HCT116 (cell line): Measurements from ENCODE around the gene SH3D19. TPM values are rescaled to one million over a fixed set of nuclear protein-coding genes. Genes with fewer than 3 reads are reported as not detected.

Source experiments
- ATAC-seq: fragments of 200-7000 bp; cut with Tn5 transposase; 2 replicates; pipeline ENCODE4 v1.9.1; 2020; ENCODE audit warnings: mild to moderate bottlenecking, moderate library complexity
- BruUV-seq: library from RNA; stranded (reverse); fragments of 400-500 nt; replicated peaks from 2 replicates; lab custom pipeline; 2021; lab: Mats Ljungman, UMichigan
- CTCF ChIA-PET: fragments of 300-600 bp; sonication (Branson Sonifier 250); formaldehyde crosslinking; loops from one replicate; lab custom pipeline; 2021; ENCODE audit warnings: antibody characterized with exemption; lab: Charles Lee
- POLR2A ChIA-PET: fragments of 300-600, 350-600 bp; sonication (Branson Sonifier 250); formaldehyde crosslinking; loops from one replicate; lab custom pipeline; 2021; ENCODE audit warnings: antibody characterized with exemption; lab: Charles Lee
- RAD21 ChIA-PET, 2 experiments: fragments of 300-600 bp; sonication (Branson Sonifier 250); formaldehyde crosslinking; loops; one replicate each; lab custom pipeline; 2023; ENCODE audit warnings: low total read pairs in 2 of 2; ENCODE audit not compliant: uncharacterized antibody in 2 of 2, unreplicated experiment in 2 of 2, low non-redundant PET in 1 of 2; lab: Charles Lee
- DNase-seq: peaks from one replicate; pipeline ENCODE4 v3.0.0-alpha.2; 2010; ENCODE audit warnings: low read depth, low spot score
- H2AFZ ChIP-seq: fragments of 200-600 bp; shearing (Covaris generic), sonication (generic); 2 replicates; pipeline ENCODE4 v1.6.1; 2017; ENCODE audit warnings: low read depth, mixed run types, mixed read lengths, antibody characterized with exemption, low read length; ENCODE audit not compliant: poor library complexity, severe bottlenecking
- H3K27ac ChIP-seq: 2 replicates; pipeline ENCODE4 v1.5.1; 2012; ENCODE audit warnings: low read depth, low read length
- H3K27me3 ChIP-seq: fragments of 200-600 bp; sonication (generic); 2 replicates; pipeline ENCODE4 v1.6.1; 2016; ENCODE audit warnings: mixed run types, low read length, mixed read lengths; ENCODE audit not compliant: insufficient read depth
- H3K36me3 ChIP-seq, 2 experiments: fragments of 200-500 bp in 1 of 2; fragments of 200-600 bp in 1 of 2; sonication (Bioruptor generic) in 1 of 2; sonication (generic) in 1 of 2; 2 replicates each; pipeline versions ENCODE4 v1.5.1 to v1.6.1; 2014 to 2016; ENCODE audit warnings: low read length in 2 of 2, inconsistent platforms in 1 of 2, mixed read lengths in 1 of 2, mixed run types in 1 of 2; ENCODE audit not compliant: insufficient read depth in 2 of 2, control insufficient read depth in 1 of 2
- H3K4me1 ChIP-seq, 2 experiments: fragments of 200-600 bp in 1 of 2; sonication (generic) in 1 of 2; 2 replicates each; pipeline versions ENCODE4 v1.5.1 to v1.6.1; 2012 to 2017; ENCODE audit warnings: low read length in 2 of 2, inconsistent platforms in 1 of 2, mild to moderate bottlenecking in 1 of 2, mixed read lengths in 1 of 2, mixed run types in 1 of 2, moderate library complexity in 1 of 2; ENCODE audit not compliant: insufficient read depth in 2 of 2, control insufficient read depth in 1 of 2
- H3K4me2 ChIP-seq: fragments of 200-600 bp; sonication (generic); 2 replicates; pipeline ENCODE4 v1.6.1; 2017; ENCODE audit warnings: mixed run types, low read length, mixed read lengths
- H3K4me3 ChIP-seq, 2 experiments: fragments of 200-600 bp in 1 of 2; sonication (generic) in 1 of 2; replicated peaks in 1 of 2; 2 replicates each; pipeline ENCODE4 v1.5.1; 2011 to 2016; ENCODE audit warnings: low read length in 2 of 2, control low read depth in 1 of 2, low read depth in 1 of 2, mild to moderate bottlenecking in 1 of 2, mixed read lengths in 1 of 2, mixed run types in 1 of 2
- H3K79me2 ChIP-seq: fragments of 200-600 bp; sonication (generic); 2 replicates; pipeline ENCODE4 v1.6.1; 2017; ENCODE audit warnings: mild to moderate bottlenecking, mixed run types, low read length, moderate library complexity, mixed read lengths; ENCODE audit not compliant: insufficient read depth
- H3K9ac ChIP-seq: fragments of 200-600 bp; sonication (generic); 2 replicates; pipeline ENCODE4 v1.6.1; 2016; ENCODE audit warnings: low read length, mixed read lengths
- H3K9me2 ChIP-seq: fragments of 200-600 bp; sonication (generic), shearing (Covaris generic); 2 replicates; pipeline ENCODE4 v1.6.1; 2017; ENCODE audit warnings: mixed run types, mild to moderate bottlenecking, moderate library complexity; ENCODE audit not compliant: insufficient read depth
- H3K9me3 ChIP-seq, 2 experiments: fragments of 200-500 bp in 1 of 2; fragments of 200-600 bp in 1 of 2; sonication (Bioruptor generic) in 1 of 2; sonication (generic) in 1 of 2; 2 replicates each; pipeline ENCODE4 v1.6.1; 2014 to 2017; ENCODE audit warnings: low read length in 2 of 2, mixed read lengths in 2 of 2, inconsistent platforms in 1 of 2, low read depth in 1 of 2, mild to moderate bottlenecking in 1 of 2, mixed run types in 1 of 2, moderate library complexity in 1 of 2; ENCODE audit not compliant: control insufficient read depth in 1 of 2, insufficient read depth in 1 of 2
- H4K20me1 ChIP-seq: fragments of 200-600 bp; sonication (generic), shearing (Covaris generic); 2 replicates; pipeline ENCODE4 v1.6.1; 2017; ENCODE audit warnings: mixed run types, mild to moderate bottlenecking, moderate library complexity; ENCODE audit not compliant: insufficient read depth
- CBX3 ChIP-seq: IDR thresholded peaks from 2 replicates; pipeline ENCODE4 v1.6.1; 2012; ENCODE audit warnings: low read depth
- CEBPB ChIP-seq: IDR thresholded peaks from 2 replicates; pipeline ENCODE4 v1.6.1; 2012; ENCODE audit warnings: low read depth
- CTCF ChIP-seq, 3 experiments: fragments of 200-600 bp in 1 of 3; sonication (generic) in 1 of 3; IDR thresholded peaks in 2 of 3; conservative IDR thresholded peaks in 1 of 3; 2 replicates each; pipeline ENCODE4 v1.5.1; 2012 to 2017; ENCODE audit warnings: low read depth in 2 of 3, low read length in 2 of 3, antibody characterized with exemption in 1 of 3, borderline replicate concordance in 1 of 3, control low read depth in 1 of 3, mild to moderate bottlenecking in 1 of 3, mixed read lengths in 1 of 3, mixed run types in 1 of 3, moderate library complexity in 1 of 3; ENCODE audit not compliant: insufficient read depth in 1 of 3
- ELF1 ChIP-seq: IDR thresholded peaks from 2 replicates; pipeline ENCODE4 v1.6.1; 2012; ENCODE audit warnings: low read depth, borderline replicate concordance
- EZH2 ChIP-seq: fragments of 200-600 bp; sonication (generic); IDR thresholded peaks from 2 replicates; pipeline ENCODE4 v1.6.1; 2017; ENCODE audit warnings: antibody characterized with exemption, mixed run types
- EZH2phosphoT487 ChIP-seq: fragments of 200-600 bp; IDR thresholded peaks from 2 replicates; pipeline ENCODE4 v1.6.1; 2018; ENCODE audit warnings: antibody characterized with exemption, borderline replicate concordance
- POLR2A ChIP-seq: IDR thresholded peaks from 2 replicates; pipeline ENCODE4 v1.7.0; 2011; ENCODE audit warnings: borderline replicate concordance; ENCODE audit not compliant: insufficient read depth, insufficient read length; ENCODE audit errors: extremely low read depth
- RAD21 ChIP-seq: IDR thresholded peaks from 2 replicates; pipeline ENCODE4 v1.6.1; 2012; ENCODE audit warnings: low read depth, mild to moderate bottlenecking
- REST ChIP-seq: IDR thresholded peaks from 2 replicates; pipeline ENCODE4 v1.6.1; 2012; ENCODE audit warnings: low read depth
- SIN3A ChIP-seq: IDR thresholded peaks from 2 replicates; pipeline ENCODE4 v1.6.1; 2012; ENCODE audit warnings: low read depth
- SRF ChIP-seq: IDR thresholded peaks from 2 replicates; pipeline ENCODE4 v1.6.1; 2012; ENCODE audit warnings: low read depth
- TCF7L2 ChIP-seq: IDR thresholded peaks from 2 replicates; pipeline ENCODE4 v1.7.0; 2011; ENCODE audit warnings: borderline replicate concordance, inconsistent platforms; ENCODE audit not compliant: insufficient read depth, insufficient read length; ENCODE audit errors: extremely low read depth
- ZNF274 ChIP-seq: fragments of 200-500 bp; sonication (Bioruptor generic); IDR thresholded peaks from 2 replicates; pipeline ENCODE4 v1.6.1; 2014; ENCODE audit warnings: mild to moderate bottlenecking, low read depth, low read length, inconsistent platforms
- intact Hi-C: fragments of 100-400 bp; cut with micrococcal nuclease; formaldehyde crosslinking; loops from 2 replicates; pipeline ENCODE4 v1.10.0; 2022
- total RNA-seq: library from RNA; stranded (reverse); gene quantifications from one replicate; pipeline ENCODE4 v1.2.1, GENCODE V29; 2021; ENCODE audit not compliant: unreplicated experiment

SH3D19 gene
- total RNA-seq, 1 experiment from 2014 or later: 37.5 TPM

GRCh38 chr4:151150821-151151580, 174.4 kb downstream of the SH3D19 start (continued):
- TF ChIP-seq REST: no peak

GRCh38 chr4:151148261-151148660, 177.1 kb downstream of the SH3D19 start:
- no peak for TF ChIP-seq CBX3
- TF ChIP-seq ZNF274: no peak
- TF ChIP-seq CTCF (IDR thresholded peaks at IDR 0.05 in 2 of 3, conservative IDR thresholded peaks at IDR 0.05 in 1 of 3; ENCODE audit: borderline replicate concordance in 1 of 3, insufficient read depth in 1 of 3, low read depth in 2 of 3, low read length in 2 of 3): no peak
- TF ChIP-seq EZH2: no peak
- no peak for TF ChIP-seq CEBPB
- no peak for TF ChIP-seq REST
- no peak for TF ChIP-seq TCF7L2
- no peak for TF ChIP-seq RAD21
- no peak for TF ChIP-seq ELF1
- TF ChIP-seq SIN3A: no peak
- no peak for TF ChIP-seq SRF
- no peak for TF ChIP-seq EZH2phosphoT487
- TF ChIP-seq POLR2A: no peak
- TF ChIP-seq, all 23 proteins: peak for 0
- 0 out of 4 replicates have a peak, but pooled peaks cover 0 to 3% of the 10 kb centered on the region in 2 experiments for H3K36me3 ChIP-seq

More at GRCh38 chr4:151148261-151148660, 177.1 kb downstream of the SH3D19 start:
- Histone ChIP-seq H3K4me1 (no peaks in the 10 kb centered on the region), H3K4me2 (no peak overlapping the region), H4K20me1 (no peaks in the 10 kb centered on the region), H3K4me3 (no peak overlapping the region), H3K79me2 (no peaks in the 10 kb centered on the region), H3K9ac (no peak overlapping the region), H3K9me3 (no peaks in the 10 kb centered on the region), H3K9me2 (no peaks in the 10 kb centered on the region), H3K27me3 (no peaks in the 10 kb centered on the region), H2AFZ (no peak overlapping the region), H3K27ac (no peak overlapping the region)
- ChIA-PET CTCF (no interaction called here), RAD21 (no interaction called here), POLR2A (no interaction called here)
- no TSS peak for BruUV-seq
- DNase-seq (no peak), ATAC-seq (no peak)
- intact Hi-C loops: no loop called here
